Measurements from ENCODE around the gene ADCY2.

ADCY2 gene

GRCh38 chr5:7849681-7850394 is 453.9 kb downstream of the ADCY2 start:
- DNase-seq = no peak

GRCh38 chr5:7850395-7851239 is 454.7 kb downstream of the ADCY2 start, which contains the start of gene CFAP90:
TSS of gene CFAP90 (minus strand) at chr5:7851133. CDS start at chr5:7851021, 112 bp downstream.
- DNase-seq = no peak

- DNase-seq = no peak
Measured at GRCh38 chr5:7851240-7851592, 455.3 kb downstream of the ADCY2 start.

- no peak for DNase-seq
Measured at GRCh38 chr5:7851617-7852289, 455.8 kb downstream of the ADCY2 start.

- DNase-seq = no peak
Measured at GRCh38 chr5:7852542-7852941, 456.6 kb downstream of the ADCY2 start.

- DNase-seq = no peak
Measured at GRCh38 chr5:7852988-7853387, 457.1 kb downstream of the ADCY2 start.

GRCh38 chr5:7855611-7856010 is 459.7 kb downstream of the ADCY2 start:
- no peak for DNase-seq

- DNase-seq = peak; percentile 14 to 29
Measured at GRCh38 chr5:7856855-7857254, 460.9 kb downstream of the ADCY2 start.

- no peak for DNase-seq
Measured at GRCh38 chr5:7857361-7857760, 461.4 kb downstream of the ADCY2 start.

GRCh38 chr5:7857926-7858632 is 462.1 kb downstream of the ADCY2 start:
- DNase-seq = no peak

- no peak for DNase-seq
Measured at GRCh38 chr5:7866196-7866595, 470.3 kb downstream of the ADCY2 start.

- DNase-seq = no peak
Measured at GRCh38 chr5:7867260-7867659, 471.3 kb downstream of the ADCY2 start.

GRCh38 chr5:7868427-7868772 is 472.5 kb downstream of the ADCY2 start:
- DNase-seq = no peak

GRCh38 chr5:7868773-7869473 is 473.0 kb downstream of the ADCY2 start, which contains the start of the genes FASTKD3 and MTRR:
TSS of gene FASTKD3 (minus strand) at chr5:7869031. CDS start at chr5:7868083, 948 bp downstream.
TSS of gene MTRR (plus strand) at chr5:7869148. CDS start at chr5:7870795, 1,647 bp downstream.
- DNase-seq = peak; percentile 94 to 98

GRCh38 chr5:7869474-7870136 is 473.7 kb downstream of the ADCY2 start:
- no peak for DNase-seq

- DNase-seq = no peak
Measured at GRCh38 chr5:7871653-7872052, 475.7 kb downstream of the ADCY2 start.

- DNase-seq = no peak
Measured at GRCh38 chr5:7872517-7873130, 476.7 kb downstream of the ADCY2 start.

- no peak for DNase-seq
Measured at GRCh38 chr5:7873216-7873615, 477.3 kb downstream of the ADCY2 start.

GRCh38 chr5:7874639-7875038 is 478.7 kb downstream of the ADCY2 start:
- DNase-seq = no peak

- no peak for DNase-seq
Measured at GRCh38 chr5:7875151-7875550, 479.2 kb downstream of the ADCY2 start.

GRCh38 chr5:7876867-7877266 is 480.9 kb downstream of the ADCY2 start:
- DNase-seq = no peak
